Nephron progenitor cell (in vitro differentiated cells): Measurements from ENCODE around the gene CDKN1B.
"Not testable (repeated sequence)": the region's sequence is repeated elsewhere in the genome, so short reads cannot be mapped to it uniquely, and the experiment has no call there.

Source experiments
- DNase-seq: peaks from one replicate; pipeline ENCODE4 v3.0.0; 2021
- H3K27ac Mint-ChIP-seq: 2 replicates; pipeline ENCODE4 v1.8.0; 2021; ENCODE audit warnings: mild to moderate bottlenecking, moderate library complexity, mixed read lengths
- H3K27me3 Mint-ChIP-seq: 2 replicates; pipeline ENCODE4 v1.8.0; 2021; ENCODE audit warnings: mild to moderate bottlenecking, low read depth, mixed read lengths; ENCODE audit not compliant: poor library complexity
- H3K36me3 Mint-ChIP-seq: 2 replicates; pipeline ENCODE4 v1.8.0; 2021; ENCODE audit warnings: low read depth, mixed read lengths
- H3K4me1 Mint-ChIP-seq: 2 replicates; pipeline ENCODE4 v1.8.0; 2021; ENCODE audit warnings: mixed read lengths
- H3K4me3 Mint-ChIP-seq: 2 replicates; pipeline ENCODE4 v1.8.0; 2021; ENCODE audit warnings: mild to moderate bottlenecking, moderate library complexity, mixed read lengths
- H3K9me3 Mint-ChIP-seq: 2 replicates; pipeline ENCODE4 v1.8.0; 2021; ENCODE audit warnings: mild to moderate bottlenecking, moderate library complexity, mixed read lengths
- CTCF ChIP-seq: fragments of 200-600 bp; sonication (generic); IDR thresholded peaks from 2 replicates; pipeline ENCODE4 v1.5.0; 2021; ENCODE audit warnings: antibody characterized with exemption

CDKN1B gene

GRCh38 chr12:12734561-12735071 lies 17.4 kb downstream of the CDKN1B start:
- peak overlapping the region; percentile 26 for H3K27ac Mint-ChIP-seq
- H3K4me1 Mint-ChIP-seq: peaks cover 43% of the 10 kb centered on the region
- no peak overlapping the region for H3K4me3 Mint-ChIP-seq
- DNase-seq: no peak
- H3K27me3 Mint-ChIP-seq: peaks cover 6% of the 10 kb centered on the region
- H3K9me3 Mint-ChIP-seq: no peaks in the 10 kb centered on the region
- no peak for TF ChIP-seq CTCF
- peaks cover 6% of the 10 kb centered on the region for H3K36me3 Mint-ChIP-seq

- no peak for TF ChIP-seq CTCF
- Mint-ChIP-seq H3K4me3 (no peak overlapping the region), H3K4me1 (peaks cover 43% of the 10 kb centered on the region), H3K36me3 (no peaks in the 10 kb centered on the region), H3K9me3 (no peaks in the 10 kb centered on the region), H3K27me3 (peaks cover 6% of the 10 kb centered on the region), H3K27ac (peak overlapping the region; percentile 79)
- no peak for DNase-seq
These were observed 18.1 kb downstream of the CDKN1B start for GRCh38 chr12:12735301-12735700.

- Mint-ChIP-seq H3K9me3 (no peaks in the 10 kb centered on the region), H3K4me1 (peaks cover 49% of the 10 kb centered on the region), H3K4me3 (no peak overlapping the region), H3K27me3 (peaks cover 6% of the 10 kb centered on the region), H3K27ac (peak overlapping the region; percentile 75), H3K36me3 (no peaks in the 10 kb centered on the region)
- TF ChIP-seq CTCF: peak; percentile 55
- no peak for DNase-seq
These were observed 19.9 kb downstream of the CDKN1B start for GRCh38 chr12:12736759-12737676.

GRCh38 chr12:12738152-12738551 lies 21.0 kb downstream of the CDKN1B start:
- H3K36me3 Mint-ChIP-seq, DNase-seq, H3K4me3 Mint-ChIP-seq, H3K27me3 Mint-ChIP-seq, H3K9me3 Mint-ChIP-seq, H3K27ac Mint-ChIP-seq: not testable (repeated sequence)
- peaks cover 51% of the 10 kb centered on the region for H3K4me1 Mint-ChIP-seq

GRCh38 chr12:12741660-12742059 lies 24.5 kb downstream of the CDKN1B start:
- H3K27ac Mint-ChIP-seq: peak overlapping the region; percentile 73
- no peaks in the 10 kb centered on the region for H3K9me3 Mint-ChIP-seq
- TF ChIP-seq CTCF: no peak
- peaks cover 8% of the 10 kb centered on the region for H3K36me3 Mint-ChIP-seq
- no peak for DNase-seq
- no peak overlapping the region for H3K4me3 Mint-ChIP-seq
- H3K27me3 Mint-ChIP-seq: peaks cover 6% of the 10 kb centered on the region
- peaks cover 53% of the 10 kb centered on the region for H3K4me1 Mint-ChIP-seq

- no peak for DNase-seq
- Mint-ChIP-seq H3K27me3 (peaks cover 6% of the 10 kb centered on the region), H3K4me1 (peaks cover 58% of the 10 kb centered on the region), H3K4me3 (no peak overlapping the region), H3K9me3 (no peaks in the 10 kb centered on the region), H3K27ac (peak overlapping the region; percentile 88), H3K36me3 (peaks cover 8% of the 10 kb centered on the region)
- no peak for TF ChIP-seq CTCF
These were observed 27.6 kb downstream of the CDKN1B start for GRCh38 chr12:12744546-12745305.
